Measurements from ENCODE around the gene METTL9. TPM values are rescaled to one million over a fixed set of nuclear protein-coding genes. Genes with fewer than 3 reads are reported as not detected.

METTL9 gene
- total and polyA plus RNA-seq, 2 of the 4 experiments (the other 2 are of a cell fraction) = 54.8 to 95.5 TPM

DNA sequence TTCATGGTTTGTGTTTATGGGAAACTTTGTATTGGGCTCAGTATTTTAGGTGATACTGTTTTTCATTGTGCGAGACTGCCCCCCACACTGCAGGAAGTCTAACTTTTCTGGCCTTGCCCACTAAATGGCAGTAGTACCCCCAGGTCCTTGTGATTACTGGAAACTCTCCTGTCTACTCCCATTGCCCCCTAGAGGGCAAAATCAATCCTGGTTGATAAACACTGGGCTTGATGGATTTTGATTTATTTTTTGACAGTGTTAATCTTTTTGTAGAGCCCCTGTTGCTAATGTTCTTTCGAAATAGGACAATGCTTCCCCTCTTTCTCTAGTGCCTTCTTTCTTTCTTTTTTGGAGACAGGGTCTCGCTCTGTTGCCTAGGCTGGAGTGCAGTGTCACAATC is 15.5 kb downstream of the METTL9 start:
- dilution Hi-C loops (cut with HindIII; ENCODE audit: low sequenced_read_pairs, unreplicated experiment) (no loop called here), in situ Hi-C loops (cut with MboI; ENCODE audit: low sequenced_read_pairs) (no loop called here), intact Hi-C loops (cut with micrococcal nuclease) (no loop called here)
- no peaks in the 10 kb centered on the region for H3K9me3 ChIP-seq (ENCODE audit: control insufficient read depth, insufficient read depth, low read length)
- ATAC-seq (ENCODE audit: low read depth) (no peak), DNase-seq (no peak)
- H3K14ac ChIP-seq (replicated peaks; ENCODE audit: low read depth, low read length) = no peak overlapping the region
- TF ChIP-seq BHLHE40 (IDR thresholded peaks at IDR 0.05; ENCODE audit: low read depth, low read length) (no peak), RAD21 (IDR thresholded peaks at IDR 0.05; ENCODE audit: low read length) (no peak), CEBPB (IDR thresholded peaks at IDR 0.05; ENCODE audit: low read depth, low read length) (no peak), MXI1 (IDR thresholded peaks at IDR 0.05; ENCODE audit: borderline replicate concordance, low read depth, low read length) (no peak), CHD1 (IDR thresholded peaks at IDR 0.05; ENCODE audit: low read depth, low read length) (no peak)
- peaks cover 6% of the 10 kb centered on the region for H3K4me1 ChIP-seq (ENCODE audit: control insufficient read depth, insufficient read depth, low read length)
- H3K4me3 ChIP-seq (ENCODE audit: insufficient read depth, low read depth, low read length) = no peak overlapping the region
- no peak overlapping the region for H2BK20ac ChIP-seq (ENCODE audit: low read depth, low read length)
- H3K27me3 ChIP-seq (ENCODE audit: control insufficient read depth, insufficient read depth, low read length) = no peaks in the 10 kb centered on the region
- H3K18ac ChIP-seq (ENCODE audit: low read depth, low read length) = no peak overlapping the region
- H2AK9ac ChIP-seq (replicated peaks; ENCODE audit: low read depth, low read length, poor library complexity) = no peak overlapping the region
- ChIA-PET POLR2A (ENCODE audit: unreplicated experiment) (no interaction called here), CTCF (no interaction called here)
- no TSS peak for BruUV-seq (replicated peaks)
- no peak overlapping the region for H3K4me2 ChIP-seq (ENCODE audit: low read depth, low read length)
- no CpG with 5 or more reads among the region's 3 CpGs for WGBS, 2 experiments (ENCODE audit: extremely low coverage in 2 of 2, insufficient read length in 1 of 2)
- no peak overlapping the region for H4K8ac ChIP-seq (ENCODE audit: low read depth in 2 of 2, low read length in 2 of 2)
- no peak overlapping the region for H2BK5ac ChIP-seq (ENCODE audit: low read depth, low read length, poor library complexity, severe bottlenecking)
- H3K4ac ChIP-seq (ENCODE audit: low read depth, low read length) = no peak overlapping the region
- no peak overlapping the region for H3K56ac ChIP-seq (ENCODE audit: extremely low read depth, insufficient read depth, low read length)
- H3K79me1 ChIP-seq (ENCODE audit: low read depth in 1 of 2, low read length in 2 of 2) = peaks cover 51 to 63% of the 10 kb centered on the region in 2 experiments
- peaks cover 6% of the 10 kb centered on the region; the same call in 1 of the 2 replicates for H3K36me3 ChIP-seq (ENCODE audit: control insufficient read depth, insufficient read depth, low read length)
- H2AFZ ChIP-seq (replicated peaks; ENCODE audit: low read length, poor library complexity) = no peak overlapping the region
- H2AK5ac ChIP-seq (ENCODE audit: low read depth, low read length) = no peak overlapping the region
- no peak overlapping the region for H3K23ac ChIP-seq (ENCODE audit: low read depth, low read length)
- H4K91ac ChIP-seq (ENCODE audit: insufficient read depth, low read depth, low read length) = no peak overlapping the region
- peaks cover 27% of the 10 kb centered on the region for H4K20me1 ChIP-seq (ENCODE audit: insufficient read depth, low read length)
- H3K27ac ChIP-seq (ENCODE audit: insufficient read depth, low read length) = no peak overlapping the region
- H2BK120ac ChIP-seq (ENCODE audit: low read depth, low read length) = no peak overlapping the region
- H2BK15ac ChIP-seq (ENCODE audit: low read depth, low read length) = no peak overlapping the region
- H3K9ac ChIP-seq (ENCODE audit: low read depth, low read length) = no peak overlapping the region
- H4K5ac ChIP-seq (ENCODE audit: low read depth, low read length) = no peak overlapping the region
- no peaks in the 10 kb centered on the region; the same call in 1 of the 2 replicates for H3K9me1 ChIP-seq (ENCODE audit: insufficient read depth, low read length)
